Measurements from ENCODE around the gene DDX10.

GRCh38 chr11:108891909-108892511 lies 227.1 kb downstream of the DDX10 start:
- no peak for TF ChIP-seq CTCF (IDR thresholded peaks at IDR 0.05; ENCODE audit: poor library complexity, severe bottlenecking)
- TF ChIP-seq POLR2AphosphoS5 (IDR thresholded peaks at IDR 0.05), result no peak
- no peak for TF ChIP-seq EZH2 (IDR thresholded peaks at IDR 0.05; ENCODE audit: borderline replicate concordance, insufficient read depth, low read length, poor library complexity, severe bottlenecking)
- no peak for TF ChIP-seq MXI1 (conservative IDR thresholded peaks at IDR 0.05; ENCODE audit: poor library complexity, severe bottlenecking)
- no peak for TF ChIP-seq EP300 (conservative IDR thresholded peaks at IDR 0.05; ENCODE audit: poor library complexity, severe bottlenecking)
